AG09309 (cell line): Measurements from ENCODE around the gene RPS18.
"Not testable (repeated sequence)": the region's sequence is repeated elsewhere in the genome, so short reads cannot be mapped to it uniquely, and the experiment has no call there.

Experiments
- DNase-seq: peaks from one replicate; pipeline ENCODE4 v3.0.0-alpha.2; 2010; ENCODE audit warnings: low read depth
- H3K4me3 ChIP-seq: 2 replicates; pipeline ENCODE4 v1.5.1; 2011; ENCODE audit warnings: mild to moderate bottlenecking, low read depth, low read length, moderate library complexity; ENCODE audit not compliant: control insufficient read depth
- CTCF ChIP-seq: IDR thresholded peaks from 2 replicates; pipeline ENCODE4 v1.5.1; 2011; ENCODE audit warnings: mild to moderate bottlenecking, low read depth, low read length, inconsistent platforms; ENCODE audit not compliant: insufficient read depth, control insufficient read depth; ENCODE audit errors: missing control alignments

Gene RPS18

GRCh38 chr6:33277663-33278391, 6.0 kb downstream of the RPS18 start:
- no peak overlapping the region for H3K4me3 ChIP-seq
- TF ChIP-seq CTCF = no peak
- DNase-seq = no peak

GRCh38 chr6:33278392-33278741, 6.5 kb downstream of the RPS18 start:
- TF ChIP-seq CTCF = no peak
- no peak for DNase-seq
- no peak overlapping the region for H3K4me3 ChIP-seq

- no peak overlapping the region for H3K4me3 ChIP-seq
- no peak for TF ChIP-seq CTCF
- no peak for DNase-seq
These were observed 6.9 kb downstream of the RPS18 start for GRCh38 chr6:33278810-33279209.

- H3K4me3 ChIP-seq = no peak overlapping the region
- TF ChIP-seq CTCF = no peak
- DNase-seq = no peak
These were observed 7.4 kb downstream of the RPS18 start for GRCh38 chr6:33279257-33279695.

- TF ChIP-seq CTCF = peak; percentile 60
- no peak overlapping the region for H3K4me3 ChIP-seq
- no peak for DNase-seq
These were observed 8.2 kb downstream of the RPS18 start for GRCh38 chr6:33279971-33280511.

- no peak overlapping the region for H3K4me3 ChIP-seq
- no peak for DNase-seq
- TF ChIP-seq CTCF = no peak
These were observed 8.7 kb downstream of the RPS18 start for GRCh38 chr6:33280539-33280938.

- DNase-seq, H3K4me3 ChIP-seq: not testable (repeated sequence)
These were observed 13.3 kb downstream of the RPS18 start for GRCh38 chr6:33285214-33285613.
